ENCODE measurements around the gene C2CD3.
"Not testable (repeated sequence)": the region's sequence is repeated elsewhere in the genome, so short reads cannot be mapped to it uniquely, and the experiment has no call there.

C2CD3 gene

GRCh38 chr11:74001822-74002286, 168.9 kb downstream of the C2CD3 start:
- DNase-seq, result no peak

DNA sequence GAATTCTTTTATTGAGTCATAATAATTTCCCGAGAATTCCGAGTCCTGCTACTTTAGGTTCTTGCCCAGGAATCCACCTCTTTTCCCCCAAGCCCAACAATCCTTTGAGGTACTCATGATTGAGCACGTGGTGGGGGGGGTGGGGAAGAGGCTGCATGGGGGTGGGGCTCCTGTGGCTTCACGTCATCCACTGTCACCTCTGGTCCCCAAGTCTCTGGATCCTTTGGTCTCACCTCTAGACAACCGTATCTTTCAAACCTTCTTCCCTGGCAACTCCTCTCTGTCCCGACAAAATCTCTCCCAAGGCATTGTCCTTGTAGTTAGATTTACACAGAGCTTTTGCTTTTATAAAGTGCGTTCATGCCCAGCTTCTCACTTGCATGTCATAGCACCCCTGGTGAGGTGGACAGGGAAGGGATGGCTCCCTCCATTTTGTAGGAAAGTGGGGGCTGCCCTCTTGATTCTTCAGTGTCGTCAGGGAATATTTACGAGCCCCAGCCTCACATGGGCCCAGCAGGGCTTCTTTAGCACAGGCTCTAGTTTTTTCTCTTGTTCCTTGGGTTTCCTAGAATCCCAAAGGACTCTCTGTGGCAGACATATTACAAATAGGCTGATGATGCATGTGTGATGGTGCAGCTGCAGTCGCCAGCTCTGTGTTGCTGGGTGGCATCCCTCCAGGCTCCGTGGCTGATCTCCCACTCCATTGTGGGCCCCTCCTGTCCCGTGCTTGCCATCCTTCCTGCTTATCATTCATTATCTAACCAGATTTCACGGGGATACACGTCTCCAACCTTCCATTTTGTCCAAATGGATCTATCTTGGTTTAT, 170.3 kb downstream of the C2CD3 start:
- DNase-seq, result no peak

DNA sequence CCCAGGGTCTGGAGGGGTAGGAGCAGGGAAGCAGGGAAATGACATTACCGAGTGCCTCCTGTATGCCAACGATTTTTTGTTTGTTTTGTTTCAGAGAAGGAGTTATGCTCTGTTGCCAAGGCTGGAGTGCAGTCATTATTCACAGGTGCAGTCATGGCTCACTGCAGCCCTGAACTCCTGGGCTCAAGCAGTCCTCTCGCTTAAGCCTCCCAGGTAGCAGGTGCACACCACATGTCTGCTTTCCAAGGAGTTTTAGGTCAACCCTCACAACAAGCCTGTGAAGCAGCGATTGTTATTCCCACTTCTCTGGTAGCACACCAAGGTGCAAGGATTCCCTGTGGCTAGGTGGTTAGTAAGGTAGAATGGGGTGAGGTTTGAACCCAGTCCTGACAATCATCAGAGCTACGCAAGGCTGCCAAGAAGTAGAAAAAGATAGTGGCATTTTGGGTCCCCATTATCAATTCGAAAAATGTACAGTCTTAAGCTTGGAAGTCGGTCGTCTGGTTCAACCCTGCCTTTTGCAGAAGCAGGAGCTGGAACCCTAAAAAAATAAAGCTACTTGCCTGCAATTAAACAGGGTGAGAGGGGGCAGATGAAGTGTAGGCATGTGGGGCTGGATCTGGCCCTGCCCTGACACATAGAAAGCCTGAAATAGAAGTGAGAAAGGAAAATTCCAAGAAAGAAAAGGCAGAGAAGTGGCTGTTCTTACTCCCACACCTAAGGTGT, 171.1 kb downstream of the C2CD3 start:
- DNase-seq, result peak; percentile 42

DNA sequence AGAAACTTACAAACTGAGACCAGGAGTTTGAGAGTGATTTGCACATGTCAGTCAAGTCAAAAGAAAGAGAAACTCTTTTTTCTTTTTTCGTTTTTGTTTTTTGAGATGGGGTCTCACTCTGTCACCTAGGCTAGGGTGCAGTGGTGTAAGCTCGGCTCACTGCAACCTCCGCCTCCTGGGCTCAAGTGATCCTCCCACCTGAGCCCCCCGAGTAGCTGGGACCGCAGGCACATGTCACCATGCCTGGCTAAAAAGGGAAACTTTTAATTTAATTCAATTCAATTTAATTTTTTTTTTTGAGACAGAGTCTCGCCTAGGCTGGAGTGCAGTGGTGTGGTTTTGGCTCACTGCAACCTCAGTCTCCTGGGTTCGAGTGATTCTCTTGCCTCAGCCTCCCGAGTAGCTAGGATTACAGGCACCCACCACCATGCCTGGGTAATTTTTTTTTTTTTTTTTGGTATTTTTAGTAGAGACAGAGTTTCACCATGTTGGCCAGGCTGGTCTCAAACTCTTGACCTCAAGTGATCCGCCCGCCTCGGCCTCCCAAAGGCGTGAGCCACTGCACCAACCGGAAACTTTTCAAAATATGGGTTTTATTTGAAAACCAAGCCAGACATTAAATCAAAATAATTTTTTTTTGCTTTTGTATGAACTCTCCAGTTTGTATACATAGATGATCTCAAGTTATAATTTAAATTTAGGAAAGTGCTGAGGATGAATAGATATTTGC, 171.8 kb downstream of the C2CD3 start:
- DNase-seq, result no peak

DNA sequence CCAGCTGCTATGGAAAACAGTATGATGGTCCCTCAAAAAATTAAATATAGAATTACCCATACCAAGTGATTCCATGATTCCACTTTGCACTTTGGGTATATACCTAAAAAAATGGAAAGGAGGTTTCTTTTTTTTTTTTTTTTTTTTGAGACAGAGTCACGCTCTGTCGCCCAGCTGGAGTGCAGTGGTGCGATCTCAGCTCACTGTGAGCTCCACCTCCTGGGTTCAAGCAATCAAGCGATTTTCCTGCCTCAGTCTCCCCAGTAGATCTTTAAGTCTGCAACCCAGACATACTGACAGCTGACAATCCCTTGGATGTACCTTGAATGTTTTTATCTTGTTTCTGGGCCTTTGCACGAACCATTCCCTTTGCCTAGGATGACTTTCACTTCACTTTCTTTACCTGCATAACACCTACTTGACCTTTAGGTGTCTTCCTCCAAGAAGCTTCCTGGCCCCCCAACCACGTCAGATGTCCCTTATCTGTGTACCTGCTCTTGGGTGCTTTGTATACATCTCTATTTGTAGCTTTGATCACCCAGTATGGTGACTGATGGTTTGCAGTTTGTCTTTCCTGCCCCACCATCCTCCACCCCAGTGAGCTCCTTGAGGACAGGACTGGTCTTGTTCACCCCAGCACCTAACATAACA, 173.6 kb downstream of the C2CD3 start:
- DNase-seq, result no peak

- DNase-seq, result no peak
Measured at GRCh38 chr11:73996161-73996747, 174.5 kb downstream of the C2CD3 start.

- DNase-seq, result no peak
Measured at GRCh38 chr11:73995731-73996130, 175.1 kb downstream of the C2CD3 start.

DNA sequence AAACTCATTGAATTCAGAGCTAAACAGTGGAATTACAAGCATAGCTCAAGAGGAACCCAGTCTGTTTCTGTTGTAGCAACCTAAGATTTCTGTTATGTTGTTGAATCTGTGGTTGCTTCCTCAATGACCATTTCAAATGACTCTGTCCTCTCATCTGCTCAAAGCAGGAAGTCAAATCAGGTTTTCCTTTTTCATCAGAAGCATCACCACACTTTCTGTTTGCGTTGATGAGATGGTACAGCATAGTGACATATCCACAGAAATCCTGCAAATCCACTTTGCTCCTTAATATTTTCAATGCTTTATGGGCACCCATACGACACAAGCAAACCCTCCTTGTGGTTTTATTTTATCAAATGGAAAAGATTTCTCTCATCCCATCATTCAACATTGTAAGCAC, 175.6 kb downstream of the C2CD3 start:
- DNase-seq, result no peak

DNA sequence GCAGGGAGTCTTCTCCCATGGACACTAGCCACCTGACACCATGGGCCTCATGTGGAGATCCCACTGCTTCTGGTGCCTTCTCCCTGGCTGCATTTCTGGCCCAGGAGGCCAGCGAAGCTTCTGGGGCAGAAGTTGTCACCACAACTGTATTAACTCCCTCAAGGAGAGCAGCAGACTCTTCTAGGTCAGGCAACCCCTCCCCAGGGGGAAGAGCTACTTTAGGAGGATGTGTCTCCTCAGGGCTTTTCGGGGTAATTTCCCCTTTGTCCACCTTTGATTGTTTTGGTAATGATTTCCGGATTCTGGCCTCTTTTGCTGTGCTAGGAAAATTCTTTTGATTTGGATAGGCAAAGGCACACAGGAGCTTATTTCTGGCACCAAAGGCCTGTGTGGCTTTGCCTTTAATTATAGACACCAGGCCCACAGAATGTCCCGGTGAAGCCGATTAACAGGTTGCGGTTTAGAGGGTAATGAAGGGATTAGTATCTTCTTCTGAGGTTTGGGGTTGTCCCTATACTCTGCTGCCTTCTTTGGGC, 179.3 kb downstream of the C2CD3 start:
- no peak for DNase-seq

- no peak for DNase-seq
Measured at GRCh38 chr11:73990730-73991129, 180.1 kb downstream of the C2CD3 start.

- DNase-seq, result no peak
Measured at GRCh38 chr11:73989156-73989555, 181.6 kb downstream of the C2CD3 start.

- no peak for DNase-seq
Measured at GRCh38 chr11:73988227-73988626, 182.6 kb downstream of the C2CD3 start.

- DNase-seq, result not testable (repeated sequence)
Measured at GRCh38 chr11:73985661-73986060, 185.1 kb downstream of the C2CD3 start.

DNA sequence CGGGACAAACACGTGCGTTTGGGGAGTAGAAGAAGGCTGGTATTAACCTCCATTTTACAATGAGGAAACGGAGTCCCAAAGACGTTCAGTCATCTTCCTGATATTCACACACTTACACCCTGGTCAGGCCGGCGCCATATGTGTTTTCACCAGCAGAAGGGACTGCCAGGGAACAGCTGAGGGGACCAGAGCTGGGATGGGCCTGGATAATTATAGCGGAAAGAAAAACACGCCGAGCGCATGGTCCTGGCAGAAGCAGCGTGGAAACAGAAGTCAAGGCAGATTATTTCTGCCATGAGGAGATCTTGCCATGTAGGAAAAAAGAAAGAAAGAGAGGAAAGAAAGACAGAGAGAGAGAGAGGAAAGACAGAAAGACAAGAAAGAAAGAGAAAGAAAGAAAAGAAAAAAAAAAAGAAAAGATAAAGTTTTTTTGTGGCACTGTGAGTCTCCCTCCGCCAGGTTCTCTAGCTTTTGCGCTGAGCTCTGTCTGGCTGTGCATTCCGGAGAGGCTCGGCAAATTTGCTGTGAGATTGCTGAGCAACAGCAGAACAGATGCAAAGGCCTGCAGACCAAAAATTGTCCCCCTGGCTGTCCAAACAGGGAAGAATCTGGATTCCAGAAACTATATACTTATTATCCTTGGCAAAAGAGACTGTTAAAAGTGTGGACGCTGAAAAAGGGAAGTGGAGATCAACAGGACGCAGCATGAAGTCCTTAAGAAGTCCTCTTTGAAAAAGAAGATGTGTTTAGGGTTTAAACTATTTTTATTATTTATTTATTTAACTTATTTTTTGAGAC, 186.9 kb downstream of the C2CD3 start:
- DNase-seq, result no peak

GRCh38 chr11:73982990-73983740, 187.6 kb downstream of the C2CD3 start:
- DNase-seq, result peak; percentile 97

- peak; percentile 90 for DNase-seq
Measured at GRCh38 chr11:73982595-73982989, 188.2 kb downstream of the C2CD3 start, which contains the start of gene UCP2. Gene UCP2, minus strand, starts transcription at chr11:73982843. Its CDS starts 4,465 bp downstream, at chr11:73978378.

GRCh38 chr11:73981051-73981805, 189.6 kb downstream of the C2CD3 start:
- no peak for DNase-seq

DNA sequence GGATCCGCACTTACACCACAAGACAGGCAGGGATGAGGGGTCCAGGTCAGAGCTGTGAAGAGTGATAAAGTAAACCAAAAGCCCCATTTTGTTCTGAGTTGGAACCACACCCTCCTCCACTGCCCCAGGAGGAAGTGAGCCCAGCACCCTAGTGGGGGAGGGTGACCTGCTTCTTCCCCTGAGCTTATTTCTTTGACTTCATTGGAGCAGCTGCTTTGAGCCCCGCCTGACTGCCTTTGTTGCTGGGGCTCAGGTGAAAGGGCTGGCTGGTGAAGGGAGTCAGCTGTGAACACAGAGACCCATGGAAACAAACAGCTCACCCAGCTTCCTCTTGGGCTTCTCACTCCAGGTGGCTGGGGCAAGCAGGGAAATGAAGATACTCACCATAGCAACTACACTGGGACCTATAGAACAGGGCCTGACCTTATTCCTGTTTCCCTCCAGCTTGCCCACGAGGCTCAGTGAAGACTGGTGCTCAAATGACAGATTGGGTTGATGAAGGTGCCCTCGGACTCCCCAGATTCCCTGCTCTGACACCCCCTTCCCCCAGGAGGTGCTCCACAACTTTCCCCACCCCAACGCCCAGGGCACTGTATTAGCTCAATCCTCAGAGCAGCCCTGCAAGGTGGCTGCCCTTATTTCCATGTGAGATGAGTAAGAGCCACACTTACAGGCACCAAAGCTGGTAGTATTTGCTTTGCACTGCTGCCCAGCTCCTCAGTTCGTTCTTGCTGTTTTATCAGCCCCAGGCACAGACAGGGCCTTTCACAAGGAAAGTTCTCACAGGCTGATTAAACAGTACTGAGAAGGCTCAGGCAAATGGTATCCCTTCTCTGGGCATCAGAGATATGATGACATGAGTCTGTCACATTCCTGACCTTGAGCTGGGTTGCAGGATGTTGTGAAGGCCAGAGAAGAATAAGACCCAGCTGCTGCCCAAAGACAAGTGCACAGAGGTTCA, 190.5 kb downstream of the C2CD3 start:
- peak; percentile 18 for DNase-seq
